Activated CD8-positive, alpha-beta memory T cell treated with anti-CD3 and anti-CD28 coated beads for 48 hours (primary cell): ENCODE results near the gene PIP4K2A.
"Not testable (repeated sequence)": the region's sequence is repeated elsewhere in the genome, so short reads cannot be mapped to it uniquely, and the experiment has no call there.

Experiments used
- DNase-seq, 3 experiments: peaks; one replicate each; pipeline ENCODE4 v3.0.0-alpha.2; 2020; ENCODE audit warnings: low read depth in 2 of 3, low spot score in 2 of 3

The PIP4K2A gene

GRCh38 chr10:22524333-22524732, 190.0 kb downstream of the PIP4K2A start:
- DNase-seq: not testable (repeated sequence)

GRCh38 chr10:22520645-22521044, 193.7 kb downstream of the PIP4K2A start:
- DNase-seq: not testable (repeated sequence)

DNA sequence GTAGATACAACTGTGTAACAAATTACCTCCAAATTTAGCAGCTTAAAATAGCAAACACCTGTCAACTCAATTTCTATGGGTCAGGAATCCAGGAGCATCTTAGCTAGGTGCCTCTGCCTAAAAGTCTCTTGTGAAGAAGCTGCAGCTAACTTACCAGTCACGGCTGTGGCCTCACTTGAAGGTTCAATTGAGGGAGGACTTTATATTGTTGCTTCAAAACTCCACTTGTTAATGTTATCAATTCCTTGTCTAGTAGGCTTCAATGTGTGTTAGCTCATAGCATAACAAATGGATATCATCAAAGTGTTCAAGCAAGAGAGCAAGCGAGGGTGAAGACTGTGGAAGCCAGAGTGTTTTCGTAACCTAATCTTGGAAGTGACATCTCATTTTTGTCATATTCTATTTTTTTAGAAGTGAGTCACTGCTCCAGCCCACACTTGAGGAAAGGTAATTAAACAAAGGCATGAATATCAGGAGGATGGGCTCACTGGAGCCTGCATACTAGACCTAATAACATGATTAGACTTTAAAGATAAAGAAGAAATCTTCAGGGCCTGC, 196.1 kb downstream of the PIP4K2A start:
- DNase-seq: no peak

- DNase-seq: no peak
Measured at GRCh38 chr10:22515009-22515408, 199.4 kb downstream of the PIP4K2A start.

DNA sequence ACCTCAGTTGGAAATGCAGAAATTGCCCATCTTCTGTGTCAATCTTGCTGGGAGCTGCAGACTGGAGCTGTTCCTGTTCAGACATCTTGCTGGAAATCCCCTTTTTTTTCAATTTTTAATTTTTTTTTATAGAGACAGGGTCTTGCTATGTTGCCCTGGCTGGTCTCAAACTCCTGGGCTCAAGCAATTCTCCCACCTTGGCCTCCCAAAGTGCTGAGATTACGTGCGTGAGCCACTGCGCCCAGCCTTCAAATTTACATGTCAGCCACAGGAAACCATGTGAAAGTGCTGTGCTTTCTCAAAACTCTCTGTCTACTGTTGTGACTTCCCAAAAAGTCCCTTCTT, 200.0 kb downstream of the PIP4K2A start:
- DNase-seq: not testable (repeated sequence)

- DNase-seq: not testable (repeated sequence)
Measured at GRCh38 chr10:22513483-22514413, 200.6 kb downstream of the PIP4K2A start.

- DNase-seq: not testable (repeated sequence)
Measured at GRCh38 chr10:22512015-22512414, 202.4 kb downstream of the PIP4K2A start.

GRCh38 chr10:22508214-22508613, 206.2 kb downstream of the PIP4K2A start:
- not testable (repeated sequence) for DNase-seq

GRCh38 chr10:22505911-22506685, 208.3 kb downstream of the PIP4K2A start:
- peak in 2 of 3 experiments; percentile 16 to 18 for DNase-seq

- no peak for DNase-seq
Measured at GRCh38 chr10:22504766-22505165, 209.6 kb downstream of the PIP4K2A start.

GRCh38 chr10:22503315-22504088, 210.9 kb downstream of the PIP4K2A start:
- DNase-seq: no peak

GRCh38 chr10:22501863-22502262, 212.5 kb downstream of the PIP4K2A start:
- DNase-seq: no peak

DNA sequence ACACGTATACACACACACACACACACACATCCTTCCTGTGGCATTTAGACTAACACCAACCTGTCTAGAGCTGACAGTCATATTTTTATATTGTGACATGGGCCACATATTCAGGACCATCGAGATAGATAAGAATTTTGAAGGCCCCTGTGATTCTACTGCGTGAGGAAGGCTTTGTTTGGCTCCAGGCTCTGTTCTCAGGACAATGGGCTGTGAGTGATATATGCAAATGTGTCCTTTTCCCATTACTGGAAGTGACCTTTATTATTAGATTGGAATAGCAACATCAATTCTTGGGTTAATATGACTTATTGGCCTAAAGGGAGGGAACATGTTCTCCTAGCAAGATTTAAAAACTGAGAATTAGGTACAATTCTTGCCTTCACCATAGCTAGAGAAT, 213.0 kb downstream of the PIP4K2A start:
- no peak for DNase-seq

DNA sequence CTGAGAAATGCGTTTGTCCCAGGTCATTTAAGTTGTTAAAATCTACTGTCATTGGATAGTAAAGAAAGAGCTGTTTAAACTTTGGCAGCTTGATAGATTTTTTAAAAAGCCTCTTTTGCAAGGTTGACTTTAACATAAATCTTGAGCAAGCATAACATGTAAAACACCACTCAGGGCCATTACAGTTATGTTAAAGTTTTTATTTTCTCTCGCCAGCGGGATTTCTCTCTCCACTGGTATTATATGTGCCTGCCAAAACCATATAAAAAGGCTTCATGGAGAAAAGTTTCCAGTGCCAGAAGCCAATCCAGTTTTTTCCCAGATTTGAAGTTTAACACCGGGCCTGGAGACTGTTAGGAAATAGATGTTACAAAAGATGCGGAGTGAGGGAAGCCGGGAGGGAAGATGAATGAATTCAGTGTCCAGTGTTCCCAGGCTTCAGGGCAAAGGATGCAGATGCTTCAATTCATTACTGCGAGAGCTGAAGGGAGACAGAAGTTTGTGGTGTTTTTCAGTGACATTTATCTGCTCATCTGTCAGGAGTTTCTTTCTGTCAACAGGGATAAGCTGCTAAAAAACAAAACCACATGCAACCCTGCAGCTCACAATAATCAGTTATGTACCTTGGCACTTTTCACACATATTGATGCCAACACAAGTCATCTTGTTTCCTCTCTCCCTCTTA, 213.6 kb downstream of the PIP4K2A start:
- no peak for DNase-seq

DNA sequence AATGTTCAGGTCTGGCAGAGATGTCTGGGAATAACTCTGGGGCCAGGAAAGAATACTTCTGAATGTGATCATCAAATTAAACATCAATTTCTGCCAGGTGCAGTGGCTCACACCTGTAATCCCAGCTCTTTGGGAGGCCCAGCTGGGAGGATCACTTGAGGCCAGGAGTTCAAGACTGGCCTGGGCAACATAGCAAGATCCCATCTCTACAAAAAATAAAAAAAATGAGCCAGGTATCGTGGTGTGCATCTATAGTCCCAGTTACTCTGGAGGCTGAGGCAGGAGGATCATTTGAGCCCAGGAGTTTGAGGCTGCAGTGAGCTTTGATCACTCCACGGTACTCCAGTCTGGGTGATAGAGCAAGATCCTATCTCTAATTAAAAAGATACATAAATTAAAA, 214.4 kb downstream of the PIP4K2A start:
- not testable (repeated sequence) for DNase-seq

DNA sequence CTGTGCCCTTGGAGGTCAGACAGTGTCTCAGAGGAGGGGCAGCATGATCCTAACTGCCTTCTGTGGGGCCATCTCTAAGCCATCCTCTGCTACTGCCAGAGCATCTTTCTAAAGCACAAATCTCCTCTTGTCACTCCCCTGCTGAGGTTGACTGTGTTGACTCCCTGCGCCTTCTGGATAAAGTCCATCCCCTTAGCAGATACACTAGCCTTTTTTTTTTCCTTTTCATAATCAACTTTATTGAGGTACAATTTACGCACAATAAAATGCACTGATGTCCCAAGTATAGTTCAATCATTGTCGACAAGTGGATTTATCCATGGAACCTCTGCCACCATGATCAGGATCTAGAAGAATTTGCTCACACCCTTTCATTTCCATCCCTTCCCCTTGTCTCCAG, 219.0 kb downstream of the PIP4K2A start:
- DNase-seq: no peak

- no peak for DNase-seq
Measured at GRCh38 chr10:22494007-22494406, 220.4 kb downstream of the PIP4K2A start.

- no peak for DNase-seq
Measured at GRCh38 chr10:22491931-22492615, 222.3 kb downstream of the PIP4K2A start.

DNA sequence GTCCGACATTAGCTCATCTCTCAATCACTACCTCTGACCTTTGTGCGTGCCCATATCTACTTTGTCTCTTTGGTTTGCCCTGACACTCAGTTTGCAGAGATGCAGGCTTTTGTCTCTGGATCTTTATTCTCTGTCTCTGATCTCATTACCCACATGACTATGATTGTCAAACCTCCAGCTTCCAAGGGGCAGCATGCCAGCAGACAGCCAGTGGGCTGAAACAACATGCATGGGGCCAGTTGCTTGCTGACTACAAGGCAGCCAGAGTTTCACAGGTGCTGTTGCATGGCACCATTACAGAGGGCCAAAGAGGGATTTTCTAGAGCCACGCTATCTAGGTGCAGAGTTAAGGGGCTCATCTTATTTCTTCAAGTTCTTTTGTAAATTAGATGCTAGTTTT, 222.9 kb downstream of the PIP4K2A start:
- DNase-seq: no peak

DNA sequence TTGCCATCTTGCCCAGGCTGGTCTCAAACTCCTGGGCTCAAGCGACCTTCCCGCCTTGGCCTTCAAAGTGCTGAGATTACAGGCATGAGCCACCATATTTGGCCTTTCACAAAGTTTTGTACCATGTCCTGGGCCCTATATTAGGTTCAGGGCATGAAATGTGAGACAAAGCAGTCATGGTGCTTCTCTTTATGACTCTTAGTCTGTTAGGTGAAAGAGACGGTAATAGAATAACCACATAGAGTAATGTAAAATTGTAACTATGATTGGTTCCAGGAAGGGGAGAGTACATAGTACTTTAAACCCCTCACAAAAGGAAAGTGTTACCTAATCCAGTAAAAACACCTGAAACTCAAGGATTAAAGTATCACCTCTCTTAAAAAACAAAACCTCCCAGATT, 224.4 kb downstream of the PIP4K2A start:
- no peak for DNase-seq
